Suprapubic skin (tissue), 4 donors: Measurements from ENCODE around the gene ANHX. TPM values are rescaled to one million over a fixed set of nuclear protein-coding genes. Genes with fewer than 3 reads are reported as not detected.

Source experiments
- DNase-seq, 2 donors: peaks; one replicate each; pipeline ENCODE4 v3.0.0-alpha.2; 2019; ENCODE audit warnings: low spot score in 2 of 2
- H3K27ac ChIP-seq: fragments of 200-600 bp; sonication (generic); one replicate; pipeline ENCODE4 v1.5.1; 2019
- H3K27me3 ChIP-seq: fragments of 200-600 bp; sonication (generic); one replicate; pipeline ENCODE4 v1.5.1; 2019
- H3K36me3 ChIP-seq: fragments of 200-600 bp; sonication (generic); one replicate; pipeline ENCODE4 v1.5.1; 2019
- H3K4me1 ChIP-seq: fragments of 200-600 bp; sonication (generic); one replicate; pipeline ENCODE4 v1.5.1; 2019
- H3K4me3 ChIP-seq: fragments of 200-600 bp; sonication (generic); one replicate; pipeline ENCODE4 v1.5.1; 2019; ENCODE audit warnings: mild to moderate bottlenecking
- H3K9me3 ChIP-seq: fragments of 200-600 bp; sonication (generic); one replicate; pipeline ENCODE4 v1.5.1; 2019
- CTCF ChIP-seq, 2 donors: fragments of 200-600 bp in 1 of 2; fragments of 450-650 bp in 1 of 2; sonication (generic) in 1 of 2; IDR thresholded peaks; one replicate each; pipeline ENCODE4 v1.5.1; 2016 to 2019; ENCODE audit warnings: antibody characterized with exemption in 2 of 2, mild to moderate bottlenecking in 1 of 2, moderate library complexity in 1 of 2
- EP300 ChIP-seq: sonication (generic); formaldehyde crosslinking; IDR thresholded peaks from one replicate; pipeline ENCODE4 v1.6.1; 2017; ENCODE audit warnings: antibody characterized with exemption
- POLR2A ChIP-seq, 2 donors: fragments of 450-650 bp; IDR thresholded peaks; one replicate each; pipeline ENCODE4 v1.6.1; 2017; ENCODE audit warnings: antibody characterized with exemption in 2 of 2, mild to moderate bottlenecking in 2 of 2, moderate library complexity in 2 of 2
- POLR2AphosphoS5 ChIP-seq, 3 donors: sonication (generic); formaldehyde crosslinking; IDR thresholded peaks; one replicate each; pipeline ENCODE4 v1.6.1; 2017; ENCODE audit warnings: antibody characterized with exemption in 3 of 3
- WGBS: methylation state at CpG from one replicate; pipeline ENCODE4 v1.1.5; 2018; 5-methylcytosine and 5-hydroxymethylcytosine counted together
- total RNA-seq, 4 donors: library from RNA; depleted of rRNA; stranded (reverse); fragments of >200 nt; gene quantifications; one replicate each; pipeline ENCODE4 v1.1.0, GENCODE V29; 2016

Gene ANHX
- total RNA-seq, 4 donors from 2014 or later = not detected

DNA sequence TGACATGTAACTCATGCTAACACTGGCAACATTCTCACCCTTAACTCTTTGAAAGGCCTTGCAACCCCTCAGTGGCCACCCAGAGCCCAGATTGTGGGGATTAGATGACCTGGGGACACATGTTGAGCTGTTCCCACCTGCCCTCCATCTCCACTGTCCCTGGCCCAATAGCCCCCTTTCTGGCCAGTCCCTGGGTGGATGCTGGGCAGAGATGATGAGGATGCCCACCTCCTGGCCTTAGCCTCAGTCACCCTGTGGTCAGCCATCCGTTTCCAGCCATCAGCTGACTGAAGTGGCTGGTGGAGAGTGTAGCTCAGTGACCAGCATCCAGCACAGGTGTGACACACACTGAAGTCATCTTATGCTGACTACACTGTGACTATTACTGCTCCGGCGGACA is 4.7 kb downstream of the ANHX start:
- H3K4me3 ChIP-seq = no peak overlapping the region
- H3K27me3 ChIP-seq = peaks cover 2% of the 10 kb centered on the region
- H3K36me3 ChIP-seq = no peaks in the 10 kb centered on the region
- DNase-seq = no peak
- WGBS = 100% methylated on average over 2 of the region's 3 CpGs
- no peak overlapping the region for H3K27ac ChIP-seq
- H3K9me3 ChIP-seq = peaks cover 22% of the 10 kb centered on the region
- H3K4me1 ChIP-seq = no peaks in the 10 kb centered on the region
- TF ChIP-seq EP300 = no peak
- no peak for TF ChIP-seq POLR2A (IDR thresholded peaks at IDR 0.05)
- TF ChIP-seq CTCF (IDR thresholded peaks at IDR 0.05) = no peak
- no peak for TF ChIP-seq POLR2AphosphoS5 (IDR thresholded peaks at IDR 0.05)

GRCh38 chr12:133227281-133227852 is 8.3 kb downstream of the ANHX start:
- peaks cover 8% of the 10 kb centered on the region for H3K9me3 ChIP-seq
- H3K36me3 ChIP-seq = no peaks in the 10 kb centered on the region
- H3K4me1 ChIP-seq = no peaks in the 10 kb centered on the region
- WGBS = 69% methylated on average over 5 of the region's 7 CpGs
- H3K4me3 ChIP-seq = no peak overlapping the region
- no peaks in the 10 kb centered on the region for H3K27me3 ChIP-seq
- no peak for DNase-seq
- no peak overlapping the region for H3K27ac ChIP-seq
- TF ChIP-seq POLR2A (IDR thresholded peaks at IDR 0.05) (no peak), CTCF (IDR thresholded peaks at IDR 0.05) (no peak), POLR2AphosphoS5 (IDR thresholded peaks at IDR 0.05) (no peak), EP300 (no peak)

DNA sequence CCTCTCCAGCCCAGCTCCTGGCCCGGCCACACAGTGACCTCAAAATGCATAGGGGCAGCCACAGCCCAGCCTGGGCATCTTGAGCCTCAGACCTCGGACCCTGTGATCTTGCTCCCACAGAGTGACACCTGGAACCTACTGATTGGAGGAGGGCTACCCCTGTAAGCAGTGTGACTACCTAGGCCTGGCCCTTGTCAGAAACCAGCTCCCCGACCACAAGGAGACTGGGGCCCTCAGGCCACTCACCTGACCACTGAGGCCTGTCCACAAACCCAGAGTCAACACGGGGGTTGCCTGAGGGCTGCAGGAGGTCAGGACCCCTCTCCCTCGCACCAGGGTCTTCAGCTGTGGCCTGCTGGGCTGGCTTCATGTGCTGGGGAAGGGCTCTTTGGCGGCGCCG is 9.0 kb downstream of the ANHX start:
- Histone ChIP-seq H3K9me3 (peaks cover 4% of the 10 kb centered on the region), H3K4me3 (no peak overlapping the region), H3K27ac (no peak overlapping the region), H3K4me1 (no peaks in the 10 kb centered on the region), H3K36me3 (no peaks in the 10 kb centered on the region), H3K27me3 (no peaks in the 10 kb centered on the region)
- TF ChIP-seq POLR2AphosphoS5 (IDR thresholded peaks at IDR 0.05) (no peak), CTCF (IDR thresholded peaks at IDR 0.05) (no peak), POLR2A (IDR thresholded peaks at IDR 0.05) (no peak), EP300 (no peak)
- WGBS = 82% methylated on average over 4 of the region's 8 CpGs
- DNase-seq = no peak

DNA sequence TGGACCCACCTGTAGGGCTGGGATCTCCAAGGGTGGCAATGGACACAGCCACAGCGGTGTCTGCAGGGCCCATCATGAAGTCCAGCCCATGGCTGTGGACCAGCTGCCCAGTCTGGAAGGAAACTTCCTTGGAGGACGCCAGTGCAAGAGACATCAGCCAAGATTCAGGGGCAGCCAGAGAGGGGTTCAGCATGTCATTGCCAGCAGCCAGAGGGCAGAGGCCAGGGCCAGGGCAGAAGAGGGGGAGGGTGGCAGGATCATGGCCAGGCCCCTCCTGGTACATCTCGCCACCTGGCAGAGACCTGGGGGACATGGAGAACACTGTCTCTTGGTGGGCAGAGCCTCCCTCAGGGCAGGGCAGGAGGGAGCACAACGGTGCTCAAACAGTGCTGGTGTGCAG is 10.2 kb downstream of the ANHX start:
- H3K4me3 ChIP-seq = no peak overlapping the region
- TF ChIP-seq POLR2A (IDR thresholded peaks at IDR 0.05) (no peak), POLR2AphosphoS5 (IDR thresholded peaks at IDR 0.05) (no peak), CTCF (IDR thresholded peaks at IDR 0.05) (no peak), EP300 (no peak)
- H3K27me3 ChIP-seq = no peaks in the 10 kb centered on the region
- H3K9me3 ChIP-seq = peaks cover 5% of the 10 kb centered on the region
- DNase-seq = no peak
- 100% methylated on average over 3 of the region's 4 CpGs for WGBS
- H3K4me1 ChIP-seq = no peaks in the 10 kb centered on the region
- no peak overlapping the region for H3K27ac ChIP-seq
- no peaks in the 10 kb centered on the region for H3K36me3 ChIP-seq

GRCh38 chr12:133222211-133222610 is 13.5 kb downstream of the ANHX start:
- no peak for TF ChIP-seq POLR2A (IDR thresholded peaks at IDR 0.05)
- TF ChIP-seq EP300 = no peak
- TF ChIP-seq POLR2AphosphoS5 (IDR thresholded peaks at IDR 0.05) = no peak
- no peak for TF ChIP-seq CTCF (IDR thresholded peaks at IDR 0.05)
- WGBS = 91% methylated on average over 10 of the region's 10 CpGs
- Histone ChIP-seq H3K27ac (no peak overlapping the region), H3K4me3 (no peak overlapping the region), H3K27me3 (no peaks in the 10 kb centered on the region), H3K4me1 (no peaks in the 10 kb centered on the region), H3K9me3 (peaks cover 16% of the 10 kb centered on the region), H3K36me3 (no peaks in the 10 kb centered on the region)
- no peak for DNase-seq
